ENCODE results near the gene FGF18.

FGF18 gene

GRCh38 chr5:171469326-171469725, 49.9 kb downstream of the FGF18 start:
- DNase-seq (ENCODE audit: low read depth in 2 of 2), result no peak

GRCh38 chr5:171470420-171470819, 51.0 kb downstream of the FGF18 start:
- DNase-seq (ENCODE audit: low read depth in 2 of 2), result no peak

- no peak for DNase-seq (ENCODE audit: low read depth in 2 of 2)
Measured at GRCh38 chr5:171474230-171474813, 54.9 kb downstream of the FGF18 start.

GRCh38 chr5:171475596-171475995, 56.1 kb downstream of the FGF18 start:
- no peak for DNase-seq (ENCODE audit: low read depth in 2 of 2)

GRCh38 chr5:171476701-171477100, 57.3 kb downstream of the FGF18 start:
- DNase-seq (ENCODE audit: low read depth in 2 of 2), result no peak

- DNase-seq (ENCODE audit: low read depth in 2 of 2), result no peak
Measured at GRCh38 chr5:171477101-171477500, 57.7 kb downstream of the FGF18 start.

- no peak for DNase-seq (ENCODE audit: low read depth in 2 of 2)
Measured at GRCh38 chr5:171477666-171478065, 58.2 kb downstream of the FGF18 start.

- no peak for DNase-seq (ENCODE audit: low read depth in 2 of 2)
Measured at GRCh38 chr5:171478946-171479775, 59.7 kb downstream of the FGF18 start.

- no peak for DNase-seq (ENCODE audit: low read depth in 2 of 2)
Measured at GRCh38 chr5:171479776-171480125, 60.3 kb downstream of the FGF18 start.

GRCh38 chr5:171480239-171480638, 60.8 kb downstream of the FGF18 start:
- DNase-seq (ENCODE audit: low read depth in 2 of 2), result no peak

- no peak for DNase-seq (ENCODE audit: low read depth in 2 of 2)
Measured at GRCh38 chr5:171481571-171482433, 62.4 kb downstream of the FGF18 start.

- DNase-seq (ENCODE audit: low read depth in 2 of 2), result no peak
Measured at GRCh38 chr5:171482434-171482730, 62.9 kb downstream of the FGF18 start.

- no peak for DNase-seq (ENCODE audit: low read depth in 2 of 2)
Measured at GRCh38 chr5:171483551-171484135, 64.2 kb downstream of the FGF18 start.

- DNase-seq (ENCODE audit: low read depth in 2 of 2), result peak; percentile 11 to 49
Measured at GRCh38 chr5:171484460-171484899, 65.0 kb downstream of the FGF18 start.

- no peak for DNase-seq (ENCODE audit: low read depth in 2 of 2)
Measured at GRCh38 chr5:171485668-171486067, 66.2 kb downstream of the FGF18 start.

- DNase-seq (ENCODE audit: low read depth in 2 of 2), result no peak
Measured at GRCh38 chr5:171486613-171487012, 67.2 kb downstream of the FGF18 start.

- DNase-seq (ENCODE audit: low read depth in 2 of 2), result no peak
Measured at GRCh38 chr5:171488876-171489275, 69.4 kb downstream of the FGF18 start.

GRCh38 chr5:171492781-171493180, 73.3 kb downstream of the FGF18 start:
- no peak for DNase-seq (ENCODE audit: low read depth in 2 of 2)

- no peak for DNase-seq (ENCODE audit: low read depth in 2 of 2)
Measured at GRCh38 chr5:171493646-171494393, 74.4 kb downstream of the FGF18 start.

GRCh38 chr5:171494452-171495121, 75.1 kb downstream of the FGF18 start:
- no peak for DNase-seq (ENCODE audit: low read depth in 2 of 2)

- DNase-seq (ENCODE audit: low read depth in 2 of 2), result no peak
Measured at GRCh38 chr5:171495122-171495700, 75.8 kb downstream of the FGF18 start.
